SH-SY5Y (cell line): ENCODE data around the gene ZNF680.

Experiments used
- GATA2 ChIP-seq: IDR thresholded peaks from 2 replicates; pipeline ENCODE4 v1.6.1; 2011; ENCODE audit warnings: mild to moderate bottlenecking, low read depth, low read length
- GATA3 ChIP-seq: IDR thresholded peaks from 2 replicates; pipeline ENCODE4 v1.6.1; 2011; ENCODE audit warnings: low read depth, mild to moderate bottlenecking, low read length, moderate library complexity

DNA sequence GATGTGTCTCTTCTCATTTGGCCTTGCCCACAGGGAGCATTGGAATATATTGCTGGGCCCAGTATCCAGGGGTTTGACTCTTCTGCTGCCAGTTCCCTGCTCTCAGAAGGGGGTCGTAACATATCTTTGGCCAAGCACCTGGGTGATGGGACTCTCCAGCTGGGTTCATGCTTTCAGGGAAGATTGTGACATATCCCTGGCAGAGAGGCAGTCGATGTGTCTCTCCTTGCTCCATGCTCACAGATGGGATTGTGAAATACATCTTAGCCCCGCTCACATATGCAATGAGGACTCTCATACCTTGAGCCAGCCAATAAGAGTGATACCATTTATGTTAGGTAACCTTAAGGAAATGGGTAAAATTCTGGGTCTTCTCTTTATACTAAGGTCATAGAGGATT, 39.2 kb upstream of the ZNF680 start:
- TF ChIP-seq GATA2, result no peak
- no peak for TF ChIP-seq GATA3
